Adrenal gland (tissue), 12 donors: Measurements from ENCODE around the gene HOXA1. TPM values are rescaled to one million over a fixed set of nuclear protein-coding genes. Genes with fewer than 3 reads are reported as not detected.
A peak's percentile ranks its signal among the peaks of the same experiment; 100 is the strongest.

ENCODE experiments used
- DNase-seq, 7 donors: peaks; one replicate each; pipeline ENCODE4 v3.0.0-alpha.2; 2019 to 2020
- H3K27ac ChIP-seq, 5 donors: fragments of 200-600 bp; sonication (generic) in 4 of 5; 1 replicate in 3 of 5; 2 replicates in 2 of 5; pipeline versions ENCODE4 v1.5.1 to v1.8.0; 2016 to 2020; ENCODE audit warnings: mild to moderate bottlenecking in 1 of 5
- H3K27me3 ChIP-seq: fragments of 200-600 bp; 2 replicates; pipeline ENCODE4 v1.8.0; 2021
- H3K36me3 ChIP-seq, 2 donors: fragments of 200-600 bp; replicated peaks in 1 of 2; 1 replicate in 1 of 2; 2 replicates in 1 of 2; pipeline versions ENCODE4 v1.5.1 to v1.8.0; 2018 to 2022
- H3K4me1 ChIP-seq, 2 donors: fragments of 200-600 bp; replicated peaks in 1 of 2; 1 replicate in 1 of 2; 2 replicates in 1 of 2; pipeline versions ENCODE4 v1.5.1 to v1.8.0; 2018 to 2021
- H3K4me3 ChIP-seq, 4 donors: fragments of 200-600 bp; sonication (generic) in 3 of 4; one replicate each; pipeline ENCODE4 v1.5.1; 2016 to 2018
- H3K9me3 ChIP-seq, 3 donors: fragments of 200-600 bp; sonication (generic) in 1 of 3; replicated peaks in 1 of 3; 1 replicate in 2 of 3; 2 replicates in 1 of 3; pipeline versions ENCODE4 v1.5.1 to v1.8.0; 2016 to 2021
- POLR2A ChIP-seq, 2 donors: fragments of 450-650 bp; IDR thresholded peaks; one replicate each; pipeline ENCODE4 v1.6.1; 2017; ENCODE audit warnings: antibody characterized with exemption in 2 of 2, mild to moderate bottlenecking in 2 of 2, moderate library complexity in 1 of 2
- WGBS, 4 donors: extraction: QIAGEN DNeasy Blood & Tissue Kit in 2 of 4; methylation state at CpG; one replicate each; pipeline versions ENCODE4 v1.1.5 to v1.1.7; 2013 to 2017; 5-methylcytosine and 5-hydroxymethylcytosine counted together
- intact Hi-C, 2 donors: fragments of 100-400 bp; cut with DNase I; formaldehyde crosslinking; loops; one replicate each; pipeline versions ENCODE4 v1.14.1 to v1.15.0; 2022 to 2023
- polyA plus RNA-seq, 3 donors: library from polyadenylated mRNA; stranded (reverse); fragments of 200-250 nt in 2 of 3; fragments of 350-450 nt in 1 of 3; fragmentation: Illumina TruSeq in 1 of 3; extraction: RNeasy Lipid Tissue Mini Kit (QIAGEN cat#74804) in 1 of 3; gene quantifications; one replicate each; pipeline ENCODE4 v1.2.3, GENCODE V29; 2013 to 2014
- total RNA-seq, 9 donors: library from RNA; depleted of rRNA in 4 of 9; stranded (reverse); fragments of >200 nt in 4 of 9; fragments of 120-200 nt in 1 of 9; fragmentation: NEBNext Ultra II Directional in 1 of 9; extraction: Animal tissue kit (Norgen Biotek cat#: 25700) in 1 of 9; gene quantifications; one replicate each; pipeline versions ENCODE4 v1.1.0 to v1.2.4, GENCODE V29; 2013 to 2023
- TF ChIP-seq, protein P1 (sequence below), 6 experiments: fragments of 450-650 bp in 4 of 6; fragments of 200-600 bp in 2 of 6; sonication (generic) in 1 of 6; IDR thresholded peaks; 1 replicate in 5 of 6; 2 replicates in 1 of 6; pipeline versions ENCODE4 v1.5.1 to v1.8.0; 2016 to 2021; ENCODE audit warnings: antibody characterized with exemption in 6 of 6, mild to moderate bottlenecking in 2 of 6, moderate library complexity in 1 of 6
- donor health status: healthy with polysubstance abuse.
- donor health status: Bipolar disorder and iron deficiency.
- donor health status: DM: yes; HTN: yes; CAD: no.
- donor health status: DM: no; HTN: no; CAD: no.
- donor health status: DM: no; HTN: no; CAD: no.
- donor health status: DM: yes; HTN: yes; CAD: no.

The HOXA1 gene
- total and polyA plus RNA-seq, 12 donors: 0.18 to 4.4 (median 0.90) TPM; not detected in 1

DNA sequence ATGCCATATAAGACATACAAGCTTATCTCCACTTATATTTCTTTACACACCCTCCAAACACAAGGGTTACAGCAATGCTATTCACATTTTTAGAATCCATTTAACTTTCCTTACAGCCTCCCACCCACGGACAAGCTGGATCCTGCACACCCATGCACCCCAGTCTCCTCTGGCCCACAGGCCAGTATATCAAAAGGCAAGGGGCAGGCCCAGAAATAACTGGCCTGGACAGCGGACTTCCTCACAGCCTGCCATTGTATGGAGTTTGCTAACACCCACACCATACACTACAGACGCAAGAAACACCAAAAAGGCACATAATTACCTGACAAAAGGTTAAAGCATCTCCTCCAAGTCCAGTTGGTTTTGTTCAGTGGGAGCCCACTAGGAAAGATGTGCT lies 22.8 kb upstream of the HOXA1 start:
- 60 to 65% (median 65%) methylated on average over 3 of the region's 3 CpGs for WGBS, 4 donors
- intact Hi-C loops: no loop called here
- Histone ChIP-seq H3K4me3 (peak overlapping the region in 1 of 4 donors; percentile 44), H3K27ac (peak overlapping the region in 3 of 5 donors; percentile 53 to 91 (median 83)), H3K4me1 (no peaks in the 10 kb centered on the region), H3K9me3 (no peaks in the 10 kb centered on the region), H3K27me3 (no peaks in the 10 kb centered on the region), H3K36me3 (no peaks in the 10 kb centered on the region)
- peak in 3 of 7 donors; percentile 11 to 52 (median 19) for DNase-seq
- no peak for TF ChIP-seq POLR2A (IDR thresholded peaks at IDR 0.05)
- TF ChIP-seq, protein P1, sequence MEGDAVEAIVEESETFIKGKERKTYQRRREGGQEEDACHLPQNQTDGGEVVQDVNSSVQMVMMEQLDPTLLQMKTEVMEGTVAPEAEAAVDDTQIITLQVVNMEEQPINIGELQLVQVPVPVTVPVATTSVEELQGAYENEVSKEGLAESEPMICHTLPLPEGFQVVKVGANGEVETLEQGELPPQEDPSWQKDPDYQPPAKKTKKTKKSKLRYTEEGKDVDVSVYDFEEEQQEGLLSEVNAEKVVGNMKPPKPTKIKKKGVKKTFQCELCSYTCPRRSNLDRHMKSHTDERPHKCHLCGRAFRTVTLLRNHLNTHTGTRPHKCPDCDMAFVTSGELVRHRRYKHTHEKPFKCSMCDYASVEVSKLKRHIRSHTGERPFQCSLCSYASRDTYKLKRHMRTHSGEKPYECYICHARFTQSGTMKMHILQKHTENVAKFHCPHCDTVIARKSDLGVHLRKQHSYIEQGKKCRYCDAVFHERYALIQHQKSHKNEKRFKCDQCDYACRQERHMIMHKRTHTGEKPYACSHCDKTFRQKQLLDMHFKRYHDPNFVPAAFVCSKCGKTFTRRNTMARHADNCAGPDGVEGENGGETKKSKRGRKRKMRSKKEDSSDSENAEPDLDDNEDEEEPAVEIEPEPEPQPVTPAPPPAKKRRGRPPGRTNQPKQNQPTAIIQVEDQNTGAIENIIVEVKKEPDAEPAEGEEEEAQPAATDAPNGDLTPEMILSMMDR (IDR thresholded peaks at IDR 0.05): no peak

DNA sequence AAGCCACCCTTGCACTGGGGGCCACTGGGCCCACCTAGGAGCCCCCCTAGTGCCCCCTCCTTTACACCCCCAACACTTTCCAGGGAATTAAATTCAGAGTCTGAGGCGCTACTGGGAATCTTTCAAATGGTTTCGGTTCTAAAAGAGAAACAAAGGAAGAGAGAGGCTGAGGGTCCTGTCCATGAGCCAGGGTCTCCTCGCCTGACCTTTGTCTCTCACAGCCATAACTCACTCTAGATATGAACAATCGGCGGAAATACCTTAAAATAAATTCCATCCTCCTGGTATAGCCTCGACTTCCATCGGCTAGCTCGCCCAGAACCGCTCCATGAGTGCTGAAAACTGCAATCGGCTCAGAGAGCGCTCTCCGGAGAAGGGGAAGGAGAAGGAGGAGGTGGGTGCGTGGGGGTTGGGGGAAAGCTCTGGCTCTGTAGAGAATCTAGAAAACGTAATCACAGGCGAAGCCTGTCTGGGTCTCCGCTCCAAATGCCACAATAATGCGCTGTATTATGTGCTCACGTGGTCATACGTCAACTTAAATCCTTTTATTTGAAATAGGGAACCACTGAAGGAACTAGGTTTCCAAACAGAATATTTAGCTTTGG lies 22.2 kb upstream of the HOXA1 start:
- Histone ChIP-seq H3K36me3 (no peaks in the 10 kb centered on the region), H3K9me3 (no peaks in the 10 kb centered on the region), H3K4me3 (peak overlapping the region in 1 of 4 donors; percentile 44), H3K4me1 (peaks cover 0 to 2% of the 10 kb centered on the region in 2 donors), H3K27me3 (no peaks in the 10 kb centered on the region), H3K27ac (peak overlapping the region in 4 of 5 donors; percentile 36 to 91 (median 68))
- intact Hi-C loops: no loop called here
- TF ChIP-seq POLR2A (IDR thresholded peaks at IDR 0.05): no peak
- TF ChIP-seq, protein P1 (IDR thresholded peaks at IDR 0.05): no peak
- DNase-seq: peak in 3 of 7 donors; percentile 11 to 59 (median 26)
- 56 to 64% (median 60%) methylated on average over 19 of the region's 19 CpGs for WGBS, 4 donors

DNA sequence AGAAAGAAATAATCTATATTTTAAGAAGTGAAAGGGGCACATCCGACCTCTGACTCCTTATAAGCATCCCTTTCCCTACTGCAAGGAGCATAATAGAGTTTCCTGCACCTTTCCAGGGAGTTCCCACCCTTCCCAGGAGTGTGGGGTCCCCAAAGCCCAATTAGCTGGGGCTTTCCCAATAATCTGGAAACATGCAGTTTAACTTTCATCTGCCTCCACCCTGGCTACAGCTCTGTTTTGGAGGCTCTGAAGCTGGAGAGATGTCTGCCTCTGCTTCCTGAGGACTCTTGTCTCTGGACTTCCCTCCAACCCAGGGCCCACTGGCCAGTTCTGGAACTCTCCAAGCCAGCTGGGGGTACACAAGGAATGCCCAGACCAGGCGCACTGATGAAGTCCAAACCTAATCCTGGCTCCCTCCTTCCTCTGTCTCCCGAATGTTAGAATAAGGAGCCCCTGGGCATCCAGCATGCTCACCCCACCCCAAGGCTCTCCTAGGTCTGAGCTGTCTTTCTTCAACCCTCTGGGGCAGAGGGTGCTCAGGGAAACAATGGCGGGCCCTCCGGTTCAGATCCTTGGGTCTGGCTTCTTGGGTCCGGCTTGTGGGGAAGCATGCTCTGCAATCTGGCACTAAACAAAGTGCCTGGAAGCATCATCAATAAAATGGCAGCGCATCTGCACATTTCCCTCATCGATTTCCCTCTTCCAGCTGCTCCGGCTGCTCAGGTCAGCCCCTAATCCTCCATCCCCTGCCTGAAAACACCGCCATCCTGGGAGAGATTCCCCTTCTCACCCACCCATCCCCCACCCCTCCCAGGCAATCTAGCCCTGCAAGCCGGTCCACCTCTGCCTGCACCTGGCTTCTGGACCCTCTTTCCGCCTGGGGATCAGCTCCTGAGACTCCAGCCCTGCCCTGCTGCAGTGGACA lies 21.4 kb upstream of the HOXA1 start:
- H3K27ac ChIP-seq: peak overlapping the region in 4 of 5 donors; percentile 36 to 91 (median 68)
- peaks cover 0 to 9% of the 10 kb centered on the region in 2 donors for H3K4me1 ChIP-seq
- TF ChIP-seq, protein P1 (IDR thresholded peaks at IDR 0.05): no peak
- no peak for TF ChIP-seq POLR2A (IDR thresholded peaks at IDR 0.05)
- whole genome bisulfite sequencing, 4 donors: 54 to 66% (median 60%) methylated on average over 10 to 12 of the region's 12 CpGs
- no peaks in the 10 kb centered on the region for H3K36me3 ChIP-seq
- intact Hi-C loops: no loop called here
- DNase-seq: peak in 3 of 7 donors; percentile 13 to 43 (median 15)
- no peaks in the 10 kb centered on the region for H3K27me3 ChIP-seq
- peak overlapping the region in 1 of 4 donors; percentile 44 for H3K4me3 ChIP-seq
- no peaks in the 10 kb centered on the region for H3K9me3 ChIP-seq
